Measurements from ENCODE around the gene DMRTB1. TPM values are rescaled to one million over a fixed set of nuclear protein-coding genes. Genes with fewer than 3 reads are reported as not detected.

Gene DMRTB1
- total RNA-seq, 1 experiment from 2014 or later: not detected

GRCh38 chr1:53470584-53470983 is 11.4 kb downstream of the DMRTB1 start:
- intact Hi-C loops (cut with micrococcal nuclease; ENCODE audit: unreplicated experiment) (no loop called here), in situ Hi-C loops (cut with HindIII; ENCODE audit: low pct_unique_long_range_greater_than_20kb, low sequenced_read_pairs) (no loop called here)
- Histone ChIP-seq H3K36me3 (ENCODE audit: control insufficient read depth, insufficient read depth, low read length) (no peaks in the 10 kb centered on the region), H3K9me3 (ENCODE audit: control insufficient read depth, insufficient read depth, low read depth, low read length) (no peaks in the 10 kb centered on the region), H3K27ac (ENCODE audit: low read length) (no peak overlapping the region), H3K27me3 (ENCODE audit: control insufficient read depth, insufficient read depth, low read length) (no peaks in the 10 kb centered on the region), H3K4me3 (ENCODE audit: low read depth in 2 of 2, low read length in 2 of 2) (no peak overlapping the region), H3K4me1 (ENCODE audit: control insufficient read depth, insufficient read depth, low read length) (no peaks in the 10 kb centered on the region)
- POLR2A ChIA-PET: no interaction called here
- DNase-seq (ENCODE audit: low read depth, low spot score): no peak
- CTCF ChIA-PET: no interaction called here
- no peak for ATAC-seq
- no TSS peak for BruUV-seq (replicated peaks)
- TF ChIP-seq, protein P1, sequence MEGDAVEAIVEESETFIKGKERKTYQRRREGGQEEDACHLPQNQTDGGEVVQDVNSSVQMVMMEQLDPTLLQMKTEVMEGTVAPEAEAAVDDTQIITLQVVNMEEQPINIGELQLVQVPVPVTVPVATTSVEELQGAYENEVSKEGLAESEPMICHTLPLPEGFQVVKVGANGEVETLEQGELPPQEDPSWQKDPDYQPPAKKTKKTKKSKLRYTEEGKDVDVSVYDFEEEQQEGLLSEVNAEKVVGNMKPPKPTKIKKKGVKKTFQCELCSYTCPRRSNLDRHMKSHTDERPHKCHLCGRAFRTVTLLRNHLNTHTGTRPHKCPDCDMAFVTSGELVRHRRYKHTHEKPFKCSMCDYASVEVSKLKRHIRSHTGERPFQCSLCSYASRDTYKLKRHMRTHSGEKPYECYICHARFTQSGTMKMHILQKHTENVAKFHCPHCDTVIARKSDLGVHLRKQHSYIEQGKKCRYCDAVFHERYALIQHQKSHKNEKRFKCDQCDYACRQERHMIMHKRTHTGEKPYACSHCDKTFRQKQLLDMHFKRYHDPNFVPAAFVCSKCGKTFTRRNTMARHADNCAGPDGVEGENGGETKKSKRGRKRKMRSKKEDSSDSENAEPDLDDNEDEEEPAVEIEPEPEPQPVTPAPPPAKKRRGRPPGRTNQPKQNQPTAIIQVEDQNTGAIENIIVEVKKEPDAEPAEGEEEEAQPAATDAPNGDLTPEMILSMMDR (IDR thresholded peaks at IDR 0.05): no peak
- TF ChIP-seq TCF7L2 (IDR thresholded peaks at IDR 0.05; ENCODE audit: low read depth, low read length): no peak
- TF ChIP-seq SIN3A (IDR thresholded peaks at IDR 0.05; ENCODE audit: borderline replicate concordance, insufficient read depth, low read depth, low read length): no peak
- TF ChIP-seq REST (IDR thresholded peaks at IDR 0.05; ENCODE audit: insufficient read depth in 1 of 2, low read depth in 2 of 2, low read length in 1 of 2): no peak
- no peak for TF ChIP-seq POLR2AphosphoS5 (IDR thresholded peaks at IDR 0.05; ENCODE audit: low read depth, low read length)

- in situ Hi-C loops (cut with HindIII; ENCODE audit: low pct_unique_long_range_greater_than_20kb, low sequenced_read_pairs): no loop called here
- ATAC-seq: no peak
These were observed 11.8 kb downstream of the DMRTB1 start for GRCh38 chr1:53471000-53471399.

More at GRCh38 chr1:53471000-53471399, 11.8 kb downstream of the DMRTB1 start:
- Histone ChIP-seq H3K27me3 (ENCODE audit: control insufficient read depth, insufficient read depth, low read length) (no peaks in the 10 kb centered on the region), H3K36me3 (ENCODE audit: control insufficient read depth, insufficient read depth, low read length) (no peaks in the 10 kb centered on the region), H3K4me1 (ENCODE audit: control insufficient read depth, insufficient read depth, low read length) (no peaks in the 10 kb centered on the region), H3K9me3 (ENCODE audit: control insufficient read depth, insufficient read depth, low read depth, low read length) (no peaks in the 10 kb centered on the region), H3K27ac (ENCODE audit: low read length) (no peak overlapping the region), H3K4me3 (ENCODE audit: low read depth in 2 of 2, low read length in 2 of 2) (no peak overlapping the region)
- TF ChIP-seq POLR2AphosphoS5 (IDR thresholded peaks at IDR 0.05; ENCODE audit: low read depth, low read length) (no peak), REST (IDR thresholded peaks at IDR 0.05; ENCODE audit: insufficient read depth in 1 of 2, low read depth in 2 of 2, low read length in 1 of 2) (no peak), TCF7L2 (IDR thresholded peaks at IDR 0.05; ENCODE audit: low read depth, low read length) (no peak), SIN3A (IDR thresholded peaks at IDR 0.05; ENCODE audit: borderline replicate concordance, insufficient read depth, low read depth, low read length) (no peak)
- TF ChIP-seq, protein P1 (IDR thresholded peaks at IDR 0.05): no peak
- no peak for DNase-seq (ENCODE audit: low read depth, low spot score)
- intact Hi-C loops (cut with micrococcal nuclease; ENCODE audit: unreplicated experiment): no loop called here
- BruUV-seq (replicated peaks): no TSS peak
- CTCF ChIA-PET: no interaction called here
- POLR2A ChIA-PET: no interaction called here
